Caco-2 (cell line): ENCODE results near the gene EZR. TPM values are rescaled to one million over a fixed set of nuclear protein-coding genes. Genes with fewer than 3 reads are reported as not detected.

Experiments
- BruUV-seq: library from RNA; stranded (reverse); fragments of 400-500 nt; replicated peaks from 2 replicates; lab custom pipeline; 2021; lab: Mats Ljungman, UMichigan
- CTCF ChIA-PET: fragments of 300-600 bp; sonication (Branson Sonifier 250); formaldehyde crosslinking; loops from one replicate; lab custom pipeline; 2022; ENCODE audit warnings: antibody characterized with exemption; lab: Charles Lee
- POLR2A ChIA-PET: fragments of 300-600 bp; sonication (Branson Sonifier 250); formaldehyde crosslinking; loops from one replicate; lab custom pipeline; 2022; ENCODE audit warnings: antibody characterized with exemption; lab: Charles Lee
- DNase-seq, 2 experiments: peaks; one replicate each; pipeline versions ENCODE4 v3.0.0 to v3.0.0-alpha.2; 2020 to 2022
- H3K27me3 ChIP-seq: replicated peaks from 2 replicates; pipeline ENCODE4 v1.6.0; 2011; ENCODE audit warnings: low read length; ENCODE audit not compliant: control insufficient read depth, insufficient read depth
- H3K36me3 ChIP-seq: 2 replicates; pipeline ENCODE4 v1.5.1; 2011; ENCODE audit warnings: low read length; ENCODE audit not compliant: control insufficient read depth, insufficient read depth
- H3K4me1 ChIP-seq: fragments of 250-450 bp; sonication (Bioruptor Pico); 2 replicates; pipeline ENCODE4 v1.5.1; 2020; ENCODE audit warnings: mild to moderate bottlenecking
- H3K4me3 ChIP-seq: 2 replicates; pipeline ENCODE4 v1.5.1; 2011; ENCODE audit warnings: low read depth, mild to moderate bottlenecking, control low read depth, low read length
- H3K9me3 ChIP-seq: fragments of 250-450 bp; sonication (Bioruptor Pico); 2 replicates; pipeline ENCODE4 v1.5.1; 2020; ENCODE audit warnings: mild to moderate bottlenecking, moderate library complexity
- H3K27ac Mint-ChIP-seq: one replicate; pipeline ENCODE4 v1.8.0; 2022; ENCODE audit warnings: mixed read lengths; ENCODE audit not compliant: unreplicated experiment
- H3K27me3 Mint-ChIP-seq: one replicate; pipeline ENCODE4 v1.8.0; 2022; ENCODE audit warnings: mixed read lengths; ENCODE audit not compliant: insufficient read depth, unreplicated experiment
- H3K36me3 Mint-ChIP-seq: one replicate; pipeline ENCODE4 v1.8.0; 2022; ENCODE audit warnings: mild to moderate bottlenecking, mixed read lengths; ENCODE audit not compliant: insufficient read depth, unreplicated experiment
- H3K4me1 Mint-ChIP-seq: one replicate; pipeline ENCODE4 v1.8.0; 2022; ENCODE audit warnings: low read depth, mixed read lengths; ENCODE audit not compliant: unreplicated experiment
- H3K4me3 Mint-ChIP-seq: one replicate; pipeline ENCODE4 v1.8.0; 2022; ENCODE audit warnings: mild to moderate bottlenecking, moderate library complexity, mixed read lengths; ENCODE audit not compliant: unreplicated experiment
- H3K9me3 Mint-ChIP-seq: one replicate; pipeline ENCODE4 v1.8.0; 2022; ENCODE audit warnings: mixed read lengths; ENCODE audit not compliant: unreplicated experiment
- intact Hi-C: fragments of 100-400 bp; cut with micrococcal nuclease; formaldehyde crosslinking; loops from one replicate; pipeline ENCODE4 v1.10.0; 2022; ENCODE audit not compliant: unreplicated experiment
- total RNA-seq: library from RNA; stranded (reverse); gene quantifications from 2 replicates; pipeline ENCODE4 v1.2.3, GENCODE V29; 2022
- TF ChIP-seq, protein P1 (sequence below), 2 experiments: fragments of 200-600 bp in 1 of 2; IDR thresholded peaks; 1 replicate in 1 of 2; 2 replicates in 1 of 2; pipeline versions ENCODE4 v1.5.1 to v1.8.0; 2011 to 2022; ENCODE audit warnings: antibody characterized with exemption in 1 of 2, control low read depth in 1 of 2, inconsistent platforms in 1 of 2, low read depth in 1 of 2, low read length in 1 of 2, mild to moderate bottlenecking in 1 of 2, moderate library complexity in 1 of 2; ENCODE audit not compliant: insufficient read depth in 1 of 2, severe bottlenecking in 1 of 2, unreplicated experiment in 1 of 2

EZR gene
- total RNA-seq, 1 experiment from 2014 or later, result 290 TPM

GRCh38 chr6:158867381-158868121, 48.4 kb upstream of the EZR start:
- Histone ChIP-seq H3K4me1 (peaks cover 44% of the 10 kb centered on the region), H3K36me3 (no peaks in the 10 kb centered on the region), H3K4me3 (no peak overlapping the region), H3K9me3 (no peaks in the 10 kb centered on the region), H3K27me3 (no peaks in the 10 kb centered on the region)
- CTCF ChIA-PET, result no interaction called here
- intact Hi-C loops, result loop anchor here (2.0 kb wide), 1 partner anchor 103 kb away; no protein-coding TSS in a partner anchor
- H3K4me1 Mint-ChIP-seq, result peaks cover 40% of the 10 kb centered on the region
- POLR2A ChIA-PET, result interaction anchor here (2.7 kb wide), 1 partner anchor 14 kb away, joined by 55 read pairs; no protein-coding TSS in a partner anchor
- peaks cover 24% of the 10 kb centered on the region for H3K36me3 Mint-ChIP-seq
- H3K9me3 Mint-ChIP-seq, result no peaks in the 10 kb centered on the region
- H3K27me3 Mint-ChIP-seq, result no peaks in the 10 kb centered on the region
- DNase-seq, result no peak
- TF ChIP-seq, protein P1, sequence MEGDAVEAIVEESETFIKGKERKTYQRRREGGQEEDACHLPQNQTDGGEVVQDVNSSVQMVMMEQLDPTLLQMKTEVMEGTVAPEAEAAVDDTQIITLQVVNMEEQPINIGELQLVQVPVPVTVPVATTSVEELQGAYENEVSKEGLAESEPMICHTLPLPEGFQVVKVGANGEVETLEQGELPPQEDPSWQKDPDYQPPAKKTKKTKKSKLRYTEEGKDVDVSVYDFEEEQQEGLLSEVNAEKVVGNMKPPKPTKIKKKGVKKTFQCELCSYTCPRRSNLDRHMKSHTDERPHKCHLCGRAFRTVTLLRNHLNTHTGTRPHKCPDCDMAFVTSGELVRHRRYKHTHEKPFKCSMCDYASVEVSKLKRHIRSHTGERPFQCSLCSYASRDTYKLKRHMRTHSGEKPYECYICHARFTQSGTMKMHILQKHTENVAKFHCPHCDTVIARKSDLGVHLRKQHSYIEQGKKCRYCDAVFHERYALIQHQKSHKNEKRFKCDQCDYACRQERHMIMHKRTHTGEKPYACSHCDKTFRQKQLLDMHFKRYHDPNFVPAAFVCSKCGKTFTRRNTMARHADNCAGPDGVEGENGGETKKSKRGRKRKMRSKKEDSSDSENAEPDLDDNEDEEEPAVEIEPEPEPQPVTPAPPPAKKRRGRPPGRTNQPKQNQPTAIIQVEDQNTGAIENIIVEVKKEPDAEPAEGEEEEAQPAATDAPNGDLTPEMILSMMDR (IDR thresholded peaks at IDR 0.05; ENCODE audit: insufficient read depth in 1 of 2, low read depth in 1 of 2, low read length in 1 of 2, severe bottlenecking in 1 of 2, unreplicated experiment in 1 of 2), result no peak
- H3K27ac Mint-ChIP-seq, result peak overlapping the region; percentile 77
- BruUV-seq, result no TSS peak
- H3K4me3 Mint-ChIP-seq, result no peak overlapping the region

DNA sequence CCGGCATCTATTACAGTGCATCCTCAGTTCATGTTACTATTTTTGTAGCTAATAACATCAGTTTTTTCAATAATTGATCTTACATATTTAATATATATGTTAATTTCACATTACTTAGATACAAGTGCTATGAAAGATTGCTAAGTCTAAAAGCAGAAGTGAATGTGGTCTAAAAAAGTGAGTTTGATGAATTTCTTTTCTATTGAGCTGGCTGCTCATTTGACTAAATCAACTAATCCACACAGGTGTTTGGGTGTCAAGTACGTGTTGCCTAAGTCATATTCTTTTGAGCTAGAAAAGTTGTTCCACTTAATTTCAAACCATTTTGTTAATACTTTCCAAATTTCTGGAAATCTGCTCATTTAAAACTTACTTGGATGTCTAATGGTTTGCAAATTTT, 46.6 kb upstream of the EZR start:
- POLR2A ChIA-PET, result no interaction called here
- H3K9me3 Mint-ChIP-seq, result peaks cover 9% of the 10 kb centered on the region
- intact Hi-C loops, result no loop called here

DNA sequence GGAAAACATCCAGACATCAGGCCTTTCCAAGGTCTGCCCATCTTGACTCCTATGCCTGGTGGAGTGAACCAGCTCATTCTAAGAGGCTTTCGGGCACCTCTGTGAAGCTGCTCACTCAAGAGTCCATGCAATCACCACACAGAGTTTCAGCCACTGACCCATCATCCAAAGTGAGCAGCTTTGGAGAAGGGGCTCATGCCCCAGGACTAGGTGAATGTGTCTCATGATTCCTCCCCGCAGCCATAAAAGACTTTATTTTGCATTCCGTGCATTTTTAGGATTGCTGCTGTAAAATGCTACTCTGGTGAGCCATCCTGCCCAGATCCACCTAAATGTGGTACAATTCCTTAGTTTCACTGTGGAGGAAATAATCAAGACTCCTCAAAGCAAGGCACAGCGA, 44.5 kb upstream of the EZR start:
- ChIA-PET CTCF (no interaction called here), POLR2A (interaction anchor here (0.6 to 1.5 kb wide), 2 partner anchors 10 to 157 kb away, joined by 4 to 9 read pairs; no protein-coding TSS in a partner anchor)
- intact Hi-C loops, result loop anchor here (1.0 kb wide), 1 partner anchor 10 kb away; no protein-coding TSS in a partner anchor
- no peaks in the 10 kb centered on the region for H3K9me3 ChIP-seq
- Mint-ChIP-seq H3K27me3 (no peaks in the 10 kb centered on the region), H3K4me1 (peaks cover 42% of the 10 kb centered on the region), H3K9me3 (peaks cover 9% of the 10 kb centered on the region), H3K27ac (peak overlapping the region; percentile 89), H3K4me3 (peak overlapping the region; percentile 4), H3K36me3 (peaks cover 7% of the 10 kb centered on the region)
- TSS peak; percentile 32 for BruUV-seq
- H3K4me1 ChIP-seq, result peaks cover 53% of the 10 kb centered on the region
- TF ChIP-seq, protein P1 (IDR thresholded peaks at IDR 0.05; ENCODE audit: insufficient read depth in 1 of 2, low read depth in 1 of 2, low read length in 1 of 2, severe bottlenecking in 1 of 2, unreplicated experiment in 1 of 2), result no peak
- H3K27me3 ChIP-seq, result no peaks in the 10 kb centered on the region
- DNase-seq, result peak; percentile 63 to 70
- no peaks in the 10 kb centered on the region for H3K36me3 ChIP-seq
- no peak overlapping the region for H3K4me3 ChIP-seq

More for the DNA sequence above, 46.6 kb upstream of the EZR start:
- Mint-ChIP-seq H3K36me3 (peaks cover 24% of the 10 kb centered on the region), H3K4me1 (peaks cover 50% of the 10 kb centered on the region), H3K27ac (no peak overlapping the region), H3K27me3 (no peaks in the 10 kb centered on the region), H3K4me3 (no peak overlapping the region)
- H3K36me3 ChIP-seq, result no peaks in the 10 kb centered on the region
- DNase-seq, result no peak
- BruUV-seq, result no TSS peak
- TF ChIP-seq, protein P1 (IDR thresholded peaks at IDR 0.05; ENCODE audit: insufficient read depth in 1 of 2, low read depth in 1 of 2, low read length in 1 of 2, severe bottlenecking in 1 of 2, unreplicated experiment in 1 of 2), result no peak
- CTCF ChIA-PET, result interaction anchor here (0.5 kb wide), 1 partner anchor 74 kb away, joined by 6 read pairs; no protein-coding TSS in a partner anchor
- no peaks in the 10 kb centered on the region for H3K27me3 ChIP-seq
- no peak overlapping the region for H3K4me3 ChIP-seq
- H3K9me3 ChIP-seq, result no peaks in the 10 kb centered on the region
- peaks cover 58% of the 10 kb centered on the region for H3K4me1 ChIP-seq
